DMS 273 treated with DMSO at 0.1 percent for 48 hours (cell line): ENCODE results near the gene ZNF599.

Experiments
- DNase-seq: peaks from one replicate; lab custom pipeline; 2025; lab: John Stamatoyannopoulos, UW

Gene ZNF599

GRCh38 chr19:34744896-34745690 lies 27.9 kb downstream of the ZNF599 start:
- no peak for DNase-seq

- DNase-seq = no peak
These were observed 38.4 kb downstream of the ZNF599 start for GRCh38 chr19:34734537-34735103.

GRCh38 chr19:34733746-34734536 lies 39.1 kb downstream of the ZNF599 start, which contains the start of gene ZNF181:
Gene ZNF181, plus strand, starts transcription at chr19:34734243. Its CDS starts 795 bp downstream, at chr19:34735038.
- peak; percentile 74 for DNase-seq

GRCh38 chr19:34733266-34733745 lies 39.7 kb downstream of the ZNF599 start:
- peak; percentile 42 for DNase-seq

GRCh38 chr19:34732612-34733211 lies 40.3 kb downstream of the ZNF599 start:
- DNase-seq = no peak

GRCh38 chr19:34731964-34732363 lies 41.1 kb downstream of the ZNF599 start:
- DNase-seq = no peak

GRCh38 chr19:34731019-34731829 lies 41.8 kb downstream of the ZNF599 start:
- DNase-seq = no peak

GRCh38 chr19:34725400-34725799 lies 47.6 kb downstream of the ZNF599 start:
- no peak for DNase-seq

GRCh38 chr19:34722353-34722752 lies 50.7 kb downstream of the ZNF599 start:
- DNase-seq = no peak

- no peak for DNase-seq
These were observed 57.7 kb downstream of the ZNF599 start for GRCh38 chr19:34715357-34715756.

- no peak for DNase-seq
These were observed 59.8 kb downstream of the ZNF599 start for GRCh38 chr19:34713262-34713637.

GRCh38 chr19:34712395-34713261 lies 60.4 kb downstream of the ZNF599 start:
- DNase-seq = peak; percentile 54

GRCh38 chr19:34711890-34712289 lies 61.1 kb downstream of the ZNF599 start:
- no peak for DNase-seq
